GM12891 (cell line): ENCODE measurements around the gene ARHGAP45.

Source experiments
- POLR2A ChIP-seq: IDR thresholded peaks from 2 replicates; pipeline ENCODE4 v1.6.1; 2011; ENCODE audit warnings: low read depth, low read length, control low read depth
- POLR2AphosphoS5 ChIP-seq: IDR thresholded peaks from 2 replicates; pipeline ENCODE4 v1.6.1; 2011; ENCODE audit warnings: low read depth, low read length, control low read depth
- POU2F2 ChIP-seq: IDR thresholded peaks from 2 replicates; pipeline ENCODE4 v1.6.1; 2011; ENCODE audit warnings: low read depth, mild to moderate bottlenecking, control low read depth, low read length, moderate library complexity
- SPI1 ChIP-seq: IDR thresholded peaks from 2 replicates; pipeline ENCODE4 v1.6.1; 2011; ENCODE audit warnings: low read depth, low read length, control low read depth
- TAF1 ChIP-seq: IDR thresholded peaks from 2 replicates; pipeline ENCODE4 v1.6.1; 2011; ENCODE audit warnings: low read depth, low read length, control low read depth

DNA sequence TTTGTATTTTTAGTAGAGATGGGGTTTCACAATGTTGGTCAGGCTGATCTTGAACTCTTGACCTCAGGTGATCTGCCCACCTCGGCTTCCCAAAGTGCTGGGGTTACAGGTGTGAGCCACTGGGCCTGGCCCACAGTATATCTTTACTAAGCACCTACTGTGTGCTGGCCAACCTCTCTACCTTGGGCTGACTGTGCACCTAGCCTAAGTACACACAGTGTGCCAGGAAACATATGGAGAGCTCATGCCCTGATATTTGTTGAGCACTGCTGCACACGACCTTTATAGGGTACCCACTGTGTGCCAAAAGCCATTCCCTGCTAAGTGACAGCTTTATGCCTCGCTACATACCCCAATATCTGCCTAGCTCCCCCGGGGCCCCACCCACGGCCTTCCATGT, 6.3 kb upstream of the ARHGAP45 start:
- no peak for TF ChIP-seq POLR2AphosphoS5
- no peak for TF ChIP-seq POLR2A
- no peak for TF ChIP-seq TAF1
- no peak for TF ChIP-seq SPI1
- TF ChIP-seq POU2F2 = no peak
